PC-9 (cell line): ENCODE data around the gene CDC14A.

Experiments used
- CTCF ChIP-seq: fragments of 200-600 bp; sonication (generic); conservative IDR thresholded peaks from 2 replicates; pipeline ENCODE4 v1.6.1; 2017; ENCODE audit warnings: mixed run types, antibody characterized with exemption, mild to moderate bottlenecking, moderate library complexity
- EZH2 ChIP-seq: fragments of 200-600 bp; sonication (generic); IDR thresholded peaks from 2 replicates; pipeline ENCODE4 v1.8.0; 2017; ENCODE audit warnings: antibody characterized with exemption, low read depth

- TF ChIP-seq CTCF (no peak), EZH2 (no peak)
Measured at GRCh38 chr1:100353071-100353801, 930 bp downstream of the CDC14A start.
